GM23338 (cell line): Measurements from ENCODE around the gene PRDX4. TPM values are rescaled to one million over a fixed set of nuclear protein-coding genes. Genes with fewer than 3 reads are reported as not detected.

Experiments used
- polyA plus RNA-seq: library from polyadenylated mRNA; unstranded; fragments of >200 nt; fragmentation: Nextera tagmentation; extraction: Ambion mirVana; gene quantifications from 2 replicates; pipeline ENCODE4 v1.2.1, GENCODE V29; 2016
- total RNA-seq: library from RNA; depleted of rRNA; stranded (reverse); fragments of >200 nt; shearing (Covaris generic); gene quantifications from 2 replicates; pipeline ENCODE4 v1.2.3, GENCODE V29; 2014; rRNA removed

Gene PRDX4
- total and polyA plus RNA-seq, 2 experiments from 2014 or later, result 101 to 139 TPM

Other genes starting within 250 kb of the PRDX4 start
- gene ACOT9, start 75.8 kb downstream of the PRDX4 start, total RNA-seq, result 34.3 and 35.4 TPM in 2 replicates
- gene ACOT9, start 75.8 kb downstream of the PRDX4 start, polyA plus RNA-seq, result 23.5 and 28.5 TPM in 2 replicates
- 44.1 and 54.5 TPM in 2 replicates for gene SAT1, start 115.7 kb downstream of the PRDX4 start, total RNA-seq
- 91.9 and 101 TPM in 2 replicates for gene SAT1, start 115.7 kb downstream of the PRDX4 start, polyA plus RNA-seq
- gene APOO, start 240.4 kb downstream of the PRDX4 start, total RNA-seq, result 31.0 and 32.8 TPM in 2 replicates
- 72.4 and 77.6 TPM in 2 replicates for gene APOO, start 240.4 kb downstream of the PRDX4 start, polyA plus RNA-seq
- 0.56 TPM in 1 of 2 replicates, not detected in the other for gene CXorf58, start 240.5 kb downstream of the PRDX4 start, total RNA-seq
- not detected in 2 replicates for gene CXorf58, start 240.5 kb downstream of the PRDX4 start, polyA plus RNA-seq